AG04450 (cell line): ENCODE results near the gene PDK4. TPM values are rescaled to one million over a fixed set of nuclear protein-coding genes. Genes with fewer than 3 reads are reported as not detected.

Source experiments
- CTCF ChIA-PET: fragments of 300-600, 350-600 bp; formaldehyde crosslinking; extraction: SDS; loops from one replicate; lab custom pipeline; 2022; ENCODE audit warnings: antibody characterized with exemption, inconsistent platforms; lab: Charles Lee
- POLR2A ChIA-PET: fragments of 350-600 bp; formaldehyde crosslinking; extraction: SDS; loops from one replicate; lab custom pipeline; 2021; ENCODE audit warnings: antibody characterized with exemption, inconsistent platforms; lab: Yijun Ruan, JAX
- DNase-seq: peaks from one replicate; pipeline ENCODE4 v3.0.0-alpha.2; 2011; ENCODE audit warnings: low read depth, low spot score
- H3K27ac ChIP-seq: one replicate; pipeline ENCODE4 v1.5.1; 2012; ENCODE audit warnings: low read depth, low read length, control low read depth
- H3K27me3 ChIP-seq: one replicate; pipeline ENCODE4 v1.6.0; 2012; ENCODE audit warnings: low read length; ENCODE audit not compliant: control insufficient read depth, insufficient read depth
- H3K4me3 ChIP-seq: 2 replicates; pipeline ENCODE4 v1.5.1; 2011; ENCODE audit warnings: mild to moderate bottlenecking, low read depth, low read length, control low read depth
- H3K9me3 ChIP-seq: 2 replicates; pipeline ENCODE4 v1.5.1; 2012; ENCODE audit warnings: low read length; ENCODE audit not compliant: control insufficient read depth, insufficient read depth
- polyA plus RNA-seq: library from polyadenylated mRNA; depleted of rRNA; stranded (reverse); fragments of >200 nt; gene quantifications from 2 replicates; pipeline ENCODE4 v1.2.3, GENCODE V29; 2011
- TF ChIP-seq, protein P1 (sequence below): IDR thresholded peaks from 2 replicates; pipeline ENCODE4 v1.5.1; 2011; ENCODE audit warnings: low read depth, low read length, control low read depth, inconsistent platforms

PDK4 gene
- polyA plus RNA-seq, 1 experiment, result 0.05 TPM

DNA sequence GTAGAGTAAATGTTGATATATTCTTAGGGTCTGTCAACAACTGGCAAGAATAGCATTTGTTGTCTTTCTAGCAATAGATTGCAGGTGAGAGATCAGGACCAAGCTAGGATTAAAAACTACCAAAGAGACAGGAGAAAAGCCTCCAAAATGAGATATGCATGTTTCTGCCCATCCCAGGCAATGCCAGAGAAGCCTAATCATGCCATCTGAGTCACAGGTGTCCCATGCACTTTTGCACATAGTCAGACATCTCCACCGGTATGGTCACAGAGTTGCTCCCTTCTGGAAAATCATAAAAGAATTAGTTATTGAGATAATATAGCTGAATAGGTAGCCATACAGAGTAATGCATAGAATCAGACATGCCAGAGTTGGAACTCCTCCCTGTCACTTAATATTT lies 50.6 kb downstream of the PDK4 start:
- no peak overlapping the region for H3K4me3 ChIP-seq
- POLR2A ChIA-PET, result interaction anchor here (1.3 kb wide), 1 partner anchor 63 kb away, joined by 9 read pairs; no protein-coding TSS in a partner anchor
- no peaks in the 10 kb centered on the region for H3K9me3 ChIP-seq
- peaks cover 2% of the 10 kb centered on the region for H3K27me3 ChIP-seq
- DNase-seq, result no peak
- no peak overlapping the region for H3K27ac ChIP-seq
- TF ChIP-seq, protein P1, sequence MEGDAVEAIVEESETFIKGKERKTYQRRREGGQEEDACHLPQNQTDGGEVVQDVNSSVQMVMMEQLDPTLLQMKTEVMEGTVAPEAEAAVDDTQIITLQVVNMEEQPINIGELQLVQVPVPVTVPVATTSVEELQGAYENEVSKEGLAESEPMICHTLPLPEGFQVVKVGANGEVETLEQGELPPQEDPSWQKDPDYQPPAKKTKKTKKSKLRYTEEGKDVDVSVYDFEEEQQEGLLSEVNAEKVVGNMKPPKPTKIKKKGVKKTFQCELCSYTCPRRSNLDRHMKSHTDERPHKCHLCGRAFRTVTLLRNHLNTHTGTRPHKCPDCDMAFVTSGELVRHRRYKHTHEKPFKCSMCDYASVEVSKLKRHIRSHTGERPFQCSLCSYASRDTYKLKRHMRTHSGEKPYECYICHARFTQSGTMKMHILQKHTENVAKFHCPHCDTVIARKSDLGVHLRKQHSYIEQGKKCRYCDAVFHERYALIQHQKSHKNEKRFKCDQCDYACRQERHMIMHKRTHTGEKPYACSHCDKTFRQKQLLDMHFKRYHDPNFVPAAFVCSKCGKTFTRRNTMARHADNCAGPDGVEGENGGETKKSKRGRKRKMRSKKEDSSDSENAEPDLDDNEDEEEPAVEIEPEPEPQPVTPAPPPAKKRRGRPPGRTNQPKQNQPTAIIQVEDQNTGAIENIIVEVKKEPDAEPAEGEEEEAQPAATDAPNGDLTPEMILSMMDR, result no peak
- CTCF ChIA-PET, result interaction anchor here (0.8 to 11.5 kb wide), 24 partner anchors 11 to 205 kb away, joined by 3 to 367 read pairs (median 5); no protein-coding TSS in a partner anchor

DNA sequence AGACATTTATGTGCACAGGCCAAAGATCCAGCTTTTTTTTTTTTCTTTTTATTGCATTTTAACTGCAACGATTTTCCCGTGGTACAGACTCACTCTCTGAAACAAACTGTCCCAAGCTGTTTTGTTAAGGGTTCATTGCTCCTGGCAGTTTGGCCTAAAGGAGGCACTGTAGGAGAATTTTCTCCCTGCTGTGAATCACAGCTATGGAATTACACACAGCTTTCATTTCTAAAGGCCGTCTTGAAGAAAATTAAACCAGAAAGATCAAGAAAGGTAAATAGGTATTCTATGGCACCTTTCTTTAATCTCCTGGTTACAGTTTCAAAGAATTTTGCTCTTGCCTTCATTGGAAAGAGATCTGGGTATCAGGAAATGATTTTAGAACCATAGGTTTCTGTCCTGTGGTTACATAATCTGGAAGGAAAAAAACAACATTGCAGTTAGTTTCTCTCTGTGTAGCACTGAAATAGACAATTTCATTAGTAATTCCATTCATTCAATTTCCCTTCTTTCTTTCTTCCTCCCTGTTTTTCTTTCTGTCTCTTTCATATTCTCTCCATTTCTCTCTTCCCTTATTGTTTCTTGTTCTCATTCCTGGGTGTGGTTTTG lies 51.2 kb downstream of the PDK4 start:
- POLR2A ChIA-PET, result interaction anchor here (1.3 kb wide), 1 partner anchor 64 kb away, joined by 9 read pairs; no protein-coding TSS in a partner anchor
- Histone ChIP-seq H3K4me3 (peak overlapping the region; percentile 26), H3K27me3 (peaks cover 2% of the 10 kb centered on the region), H3K9me3 (no peaks in the 10 kb centered on the region), H3K27ac (no peak overlapping the region)
- TF ChIP-seq, protein P1, result peak; percentile 83
- DNase-seq, result peak; percentile 34
- CTCF ChIA-PET, result interaction anchor here (0.6 to 11.5 kb wide), 36 partner anchors 10 to 267 kb away, joined by 3 to 367 read pairs (median 4); partner anchors contain the start of gene PDK4

DNA sequence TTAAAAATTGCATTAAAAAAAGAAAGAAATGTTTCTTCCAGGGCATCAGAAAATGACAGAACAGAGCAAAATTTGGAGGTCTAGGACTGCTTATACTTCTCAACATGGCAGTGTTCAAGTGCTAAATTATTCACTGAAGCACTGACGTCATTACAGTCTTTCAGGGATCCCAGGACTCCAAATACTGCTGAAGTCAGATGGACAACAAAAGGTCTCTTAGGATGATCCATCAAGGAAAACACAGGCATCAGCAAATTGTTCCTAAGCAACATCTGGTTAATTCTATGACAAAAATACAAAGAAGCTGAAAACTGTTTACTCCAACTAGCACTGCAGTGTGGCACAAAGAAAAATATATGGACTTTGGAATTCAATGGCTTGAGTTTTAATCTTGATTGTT lies 52.1 kb downstream of the PDK4 start:
- POLR2A ChIA-PET, result no interaction called here
- Histone ChIP-seq H3K4me3 (no peak overlapping the region), H3K27me3 (peaks cover 2% of the 10 kb centered on the region), H3K9me3 (no peaks in the 10 kb centered on the region), H3K27ac (no peak overlapping the region)
- CTCF ChIA-PET, result interaction anchor here (0.6 to 11.5 kb wide), 32 partner anchors 9 to 268 kb away, joined by 3 to 367 read pairs (median 4); partner anchors contain the start of gene PDK4
- TF ChIP-seq, protein P1, result no peak
- no peak for DNase-seq

DNA sequence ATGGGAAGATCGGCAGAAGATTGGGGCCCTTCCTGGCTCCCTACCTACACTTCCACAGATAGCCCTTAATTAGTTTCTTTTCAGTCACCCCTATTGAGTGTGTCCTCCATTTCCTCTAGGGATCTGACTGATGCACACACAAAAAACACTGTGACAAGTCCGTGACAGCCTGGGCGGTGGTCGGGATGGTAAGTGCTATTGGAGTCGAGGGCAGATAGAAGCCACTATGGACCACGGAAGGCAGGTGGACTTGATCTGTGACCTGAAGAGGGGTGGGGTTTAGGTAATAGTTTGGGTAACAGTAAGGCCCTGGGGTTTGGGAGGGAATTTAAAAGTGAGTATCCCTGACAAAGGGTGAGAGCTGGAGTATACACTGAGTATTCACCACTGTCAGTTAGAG lies 53.0 kb downstream of the PDK4 start:
- ChIA-PET POLR2A (no interaction called here), CTCF (interaction anchor here (0.6 to 11.5 kb wide), 9 partner anchors 15 to 452 kb away, joined by 3 to 367 read pairs (median 50); no protein-coding TSS in a partner anchor)
- Histone ChIP-seq H3K27me3 (peaks cover 2% of the 10 kb centered on the region), H3K4me3 (no peak overlapping the region), H3K27ac (no peak overlapping the region), H3K9me3 (no peaks in the 10 kb centered on the region)
- no peak for DNase-seq
- TF ChIP-seq, protein P1, result no peak

DNA sequence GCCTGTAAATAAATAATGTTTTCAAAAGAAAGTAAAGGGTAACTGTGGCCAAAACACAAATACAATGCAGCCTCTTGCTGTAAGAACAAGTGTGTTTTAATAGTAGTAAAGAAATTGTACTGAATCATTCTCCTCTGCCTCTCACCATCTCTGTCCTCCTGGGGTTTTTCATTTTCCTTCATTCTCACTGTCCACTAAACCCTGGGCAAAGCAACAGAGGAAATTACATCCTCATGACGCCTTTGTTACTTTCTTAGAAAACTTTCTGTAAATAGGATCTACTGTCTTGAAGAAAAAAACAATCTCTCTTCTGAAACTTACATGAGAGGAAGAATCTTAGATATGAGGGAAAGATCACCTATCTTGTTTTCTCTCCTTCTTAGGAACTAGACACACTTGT lies 56.0 kb downstream of the PDK4 start:
- Histone ChIP-seq H3K27me3 (peaks cover 2% of the 10 kb centered on the region), H3K4me3 (no peak overlapping the region), H3K9me3 (no peaks in the 10 kb centered on the region), H3K27ac (no peak overlapping the region)
- POLR2A ChIA-PET, result no interaction called here
- CTCF ChIA-PET, result interaction anchor here (2.5 to 11.5 kb wide), 4 partner anchors 12 to 149 kb away, joined by 11 to 367 read pairs (median 80); no protein-coding TSS in a partner anchor
- TF ChIP-seq, protein P1, result no peak
- DNase-seq, result no peak
